A673 (cell line): ENCODE data around the gene GIMAP8. TPM values are rescaled to one million over a fixed set of nuclear protein-coding genes. Genes with fewer than 3 reads are reported as not detected.

Experiments used
- BruUV-seq: library from RNA; stranded (reverse); fragments of 400-500 nt; replicated peaks from 2 replicates; lab custom pipeline; 2021; lab: Mats Ljungman, UMichigan
- CTCF ChIA-PET: fragments of 300-600 bp; sonication (Branson Sonifier 250); formaldehyde crosslinking; loops from one replicate; lab custom pipeline; 2022; ENCODE audit warnings: antibody characterized with exemption; lab: Charles Lee
- POLR2A ChIA-PET: fragments of 300-600 bp; sonication (Branson Sonifier 250); formaldehyde crosslinking; loops from one replicate; lab custom pipeline; 2022; ENCODE audit warnings: antibody characterized with exemption; ENCODE audit not compliant: low non-redundant PET; lab: Charles Lee
- DNase-seq: peaks from one replicate; pipeline ENCODE4 v3.0.0-alpha.2; 2015; ENCODE audit warnings: low spot score
- H3K27ac ChIP-seq: fragments of 200-600 bp; sonication (generic); 2 replicates; pipeline ENCODE4 v1.5.1; 2016; ENCODE audit warnings: mixed run types, low read depth, mild to moderate bottlenecking, mixed read lengths, antibody characterized with exemption, low read length; ENCODE audit not compliant: poor library complexity, severe bottlenecking
- H3K27me3 ChIP-seq: fragments of 200-600 bp; sonication (generic); replicated peaks from 2 replicates; pipeline ENCODE4 v1.6.1; 2017; ENCODE audit warnings: mixed run types, low read depth, mild to moderate bottlenecking, mixed read lengths, antibody characterized with exemption, low read length; ENCODE audit not compliant: insufficient read depth, poor library complexity
- H3K36me3 ChIP-seq: fragments of 200-600 bp; sonication (generic); 2 replicates; pipeline ENCODE4 v1.6.1; 2016; ENCODE audit warnings: mixed run types, mild to moderate bottlenecking, mixed read lengths, antibody characterized with exemption, low read length; ENCODE audit not compliant: insufficient read depth, poor library complexity, severe bottlenecking
- H3K4me1 ChIP-seq: fragments of 200-600 bp; sonication (generic); 2 replicates; pipeline ENCODE4 v1.6.1; 2017; ENCODE audit warnings: mixed run types, mild to moderate bottlenecking, mixed read lengths, antibody characterized with exemption, low read length; ENCODE audit not compliant: insufficient read depth, poor library complexity, severe bottlenecking
- H3K4me3 ChIP-seq: fragments of 200-600 bp; sonication (generic); 2 replicates; pipeline ENCODE4 v1.5.1; 2016; ENCODE audit warnings: low read depth, mixed run types, mild to moderate bottlenecking, mixed read lengths, low read length; ENCODE audit not compliant: poor library complexity, severe bottlenecking
- H3K9me3 ChIP-seq: fragments of 200-600 bp; sonication (generic); 2 replicates; pipeline ENCODE4 v1.6.1; 2016; ENCODE audit warnings: mixed run types, low read depth, mild to moderate bottlenecking, mixed read lengths, antibody characterized with exemption, low read length; ENCODE audit not compliant: poor library complexity, severe bottlenecking
- CTCF ChIP-seq: fragments of 300-800, 200-600 bp; sonication (generic); conservative IDR thresholded peaks from 2 replicates; pipeline ENCODE4 v1.5.1; 2017; ENCODE audit warnings: low read depth, mild to moderate bottlenecking, antibody characterized with exemption, low read length, moderate library complexity, mixed read lengths
- EZH2 ChIP-seq: fragments of 200-600 bp; sonication (generic); IDR thresholded peaks from 2 replicates; pipeline ENCODE4 v1.6.1; 2017; ENCODE audit warnings: borderline replicate concordance, low read depth, mild to moderate bottlenecking, mixed read lengths, antibody characterized with exemption, low read length; ENCODE audit not compliant: poor library complexity, severe bottlenecking
- intact Hi-C: fragments of 100-400 bp; cut with micrococcal nuclease; formaldehyde crosslinking; loops from one replicate; pipeline ENCODE4 v1.10.0; 2022; ENCODE audit not compliant: unreplicated experiment
- total RNA-seq: library from RNA; stranded (reverse); gene quantifications from 2 replicates; pipeline ENCODE4 v1.2.3, GENCODE V29; 2021

Gene GIMAP8
- total RNA-seq, 1 experiment from 2014 or later, result not detected

- intact Hi-C loops, result no loop called here
Observed at GRCh38 chr7:150511048-150511447, 60.6 kb downstream of the GIMAP8 start.

GRCh38 chr7:150513758-150514157 is 63.3 kb downstream of the GIMAP8 start:
- CTCF ChIA-PET, result no interaction called here
- no peak for TF ChIP-seq CTCF
- no peak for TF ChIP-seq EZH2
- Histone ChIP-seq H3K36me3 (no peaks in the 10 kb centered on the region), H3K27me3 (peaks cover 5% of the 10 kb centered on the region), H3K4me1 (no peaks in the 10 kb centered on the region), H3K27ac (no peak overlapping the region), H3K4me3 (no peak overlapping the region), H3K9me3 (no peaks in the 10 kb centered on the region)
- POLR2A ChIA-PET, result no interaction called here
- no peak for DNase-seq
- BruUV-seq, result no TSS peak
- intact Hi-C loops, result no loop called here

More at GRCh38 chr7:150511048-150511447, 60.6 kb downstream of the GIMAP8 start:
- no TSS peak for BruUV-seq
- Histone ChIP-seq H3K27me3 (no peaks in the 10 kb centered on the region), H3K9me3 (no peaks in the 10 kb centered on the region), H3K36me3 (no peaks in the 10 kb centered on the region), H3K27ac (no peak overlapping the region), H3K4me3 (no peak overlapping the region), H3K4me1 (no peaks in the 10 kb centered on the region)
- CTCF ChIA-PET, result interaction anchor here (0.6 kb wide), 1 partner anchor 29 kb away, joined by 3 read pairs; no protein-coding TSS in a partner anchor
- no peak for DNase-seq
- TF ChIP-seq CTCF (no peak), EZH2 (no peak)
- POLR2A ChIA-PET, result no interaction called here

GRCh38 chr7:150514748-150515222 is 64.4 kb downstream of the GIMAP8 start, which contains the start of gene GIMAP7:
Gene GIMAP7 (plus strand): TSS chr7:150514872. CDS start chr7:150519975, 5,103 bp downstream.
- no peak within 1 kb of the TSS for H3K27ac ChIP-seq
- peaks cover 6% of the 10 kb centered on the region for H3K27me3 ChIP-seq
- H3K4me3 ChIP-seq, result no peak within 1 kb of the TSS
- DNase-seq, result no peak
- TF ChIP-seq EZH2 (no peak), CTCF (no peak)
- POLR2A ChIA-PET, result no interaction called here
- H3K9me3 ChIP-seq, result no peaks in the 10 kb centered on the region
- CTCF ChIA-PET, result no interaction called here
- intact Hi-C loops, result no loop called here
- no peaks in the 10 kb centered on the region for H3K36me3 ChIP-seq
- no TSS peak for BruUV-seq
- H3K4me1 ChIP-seq, result no peaks in the 10 kb centered on the region
